ENCODE data around the gene DCAF6.
A peak's percentile ranks its signal among the peaks of the same experiment; 100 is the strongest.
"Not testable (repeated sequence)": the region's sequence is repeated elsewhere in the genome, so short reads cannot be mapped to it uniquely, and the experiment has no call there.

DCAF6 gene

GRCh38 chr1:167924102-167924501 is 12.4 kb upstream of the DCAF6 start:
- DNase-seq: no peak

- no peak for DNase-seq
Measured at GRCh38 chr1:167924543-167925231, 11.8 kb upstream of the DCAF6 start.

DNA sequence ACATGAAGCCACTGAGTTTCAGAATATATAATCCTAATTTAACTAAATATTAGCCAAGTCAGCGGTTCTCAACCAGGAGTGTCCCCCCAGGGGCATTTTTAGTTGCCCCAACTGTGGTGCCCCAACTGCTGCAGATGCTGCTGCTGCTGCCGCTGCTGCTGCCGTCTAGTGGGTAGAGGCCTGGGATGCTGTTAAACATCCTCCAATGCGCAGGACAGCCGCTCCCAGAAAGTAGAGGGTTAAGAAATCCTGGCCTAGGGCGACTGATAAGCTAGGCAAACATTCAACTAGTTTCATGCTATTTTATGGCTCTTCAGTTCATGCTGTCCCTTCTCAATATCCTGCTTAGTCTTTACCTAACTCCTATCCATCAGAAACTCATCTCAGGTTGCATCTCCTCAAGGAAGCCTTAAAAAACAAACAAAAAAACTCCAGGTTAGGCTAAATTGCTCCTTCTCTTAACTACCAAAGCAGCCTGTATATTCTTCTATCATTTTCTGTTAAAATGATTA is 9.9 kb upstream of the DCAF6 start:
- DNase-seq: no peak

DNA sequence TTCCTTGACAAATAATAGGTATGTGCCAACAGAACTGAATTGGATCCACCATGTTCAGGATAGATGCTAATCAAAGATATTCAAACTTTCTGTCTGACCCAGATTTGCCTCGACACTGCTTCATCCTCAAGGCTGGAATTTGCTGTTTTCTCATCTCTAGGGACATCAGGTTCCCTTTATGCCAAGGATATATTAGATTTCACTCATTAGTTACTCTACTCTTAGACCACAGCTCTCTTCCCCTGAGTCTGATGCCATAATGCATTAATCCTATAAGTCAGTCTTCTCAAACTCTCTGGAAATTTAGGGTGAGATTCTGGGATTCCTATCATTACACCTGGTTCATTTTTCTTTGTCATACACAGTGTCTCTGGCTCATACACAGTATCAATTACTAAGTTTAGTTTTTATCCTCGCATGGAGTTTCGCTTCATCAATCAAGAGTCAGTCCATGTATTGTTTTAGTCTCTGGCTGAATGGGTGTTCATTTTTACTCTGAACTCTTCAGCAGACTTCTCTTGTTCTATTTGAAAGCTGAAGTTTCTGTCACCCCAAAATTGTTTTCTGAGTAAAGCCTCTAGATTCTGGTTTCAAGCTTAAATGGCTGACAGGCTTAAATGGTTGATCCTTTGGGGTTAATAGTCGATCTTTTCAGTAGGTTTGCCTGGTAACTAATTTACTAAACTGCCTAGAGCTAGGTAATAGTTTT is 9.3 kb upstream of the DCAF6 start:
- DNase-seq: no peak

DNA sequence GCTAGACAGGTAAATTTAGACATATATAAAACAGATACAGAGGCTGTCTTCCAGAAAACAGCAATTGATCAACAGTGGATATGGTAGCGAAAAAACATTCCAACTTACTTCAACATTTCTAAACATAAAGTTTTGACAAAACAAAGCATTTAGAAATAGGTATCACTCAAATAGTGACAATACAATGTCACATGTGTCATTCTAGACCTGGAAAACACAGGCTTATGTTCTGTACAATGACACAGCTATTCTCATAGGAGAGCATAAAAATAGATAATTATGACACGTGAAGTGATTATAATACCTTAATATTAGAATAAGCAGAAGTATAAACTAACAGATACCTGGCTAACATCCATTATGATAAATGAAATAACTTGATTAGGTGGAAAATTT is 8.0 kb upstream of the DCAF6 start:
- DNase-seq: no peak

- DNase-seq: not testable (repeated sequence)
Measured at GRCh38 chr1:167928919-167929318, 7.6 kb upstream of the DCAF6 start.

DNA sequence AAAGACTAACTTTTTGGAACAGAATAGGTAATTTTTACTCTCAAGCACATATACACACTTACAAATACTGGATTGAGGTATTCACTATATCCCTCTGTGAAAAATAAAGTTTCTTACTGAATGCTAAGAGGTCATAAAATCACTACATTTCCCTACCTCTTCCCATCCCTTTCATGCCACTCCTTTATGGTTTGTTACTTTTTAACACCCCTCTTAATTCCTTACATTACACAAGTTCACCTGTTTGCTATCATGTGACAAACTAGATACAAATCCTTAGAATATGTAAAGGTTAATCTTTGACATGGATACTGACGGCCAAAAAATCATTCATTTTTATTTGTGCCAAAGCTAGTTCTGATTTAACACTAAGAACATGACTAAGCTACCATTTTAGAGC is 6.8 kb upstream of the DCAF6 start:
- no peak for DNase-seq

DNA sequence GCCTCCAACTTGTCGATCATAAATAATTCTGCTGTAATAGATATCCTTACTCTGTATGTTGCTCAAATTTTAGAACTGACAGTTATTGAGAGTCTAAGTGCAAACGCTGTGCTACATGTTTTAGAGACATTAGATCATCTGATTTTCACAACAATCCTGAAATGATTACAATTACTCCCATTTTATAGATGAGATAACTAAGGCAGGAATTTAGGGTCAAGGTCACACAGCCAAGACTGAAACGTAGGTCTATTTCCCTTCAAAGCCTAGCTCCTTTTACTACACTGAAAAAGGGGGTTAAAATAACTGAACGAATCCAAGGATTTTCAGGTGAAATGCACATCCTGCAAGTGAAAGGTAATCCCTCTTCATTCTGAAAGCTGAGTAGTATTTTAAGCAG is 2.7 kb upstream of the DCAF6 start:
- DNase-seq: no peak

DNA sequence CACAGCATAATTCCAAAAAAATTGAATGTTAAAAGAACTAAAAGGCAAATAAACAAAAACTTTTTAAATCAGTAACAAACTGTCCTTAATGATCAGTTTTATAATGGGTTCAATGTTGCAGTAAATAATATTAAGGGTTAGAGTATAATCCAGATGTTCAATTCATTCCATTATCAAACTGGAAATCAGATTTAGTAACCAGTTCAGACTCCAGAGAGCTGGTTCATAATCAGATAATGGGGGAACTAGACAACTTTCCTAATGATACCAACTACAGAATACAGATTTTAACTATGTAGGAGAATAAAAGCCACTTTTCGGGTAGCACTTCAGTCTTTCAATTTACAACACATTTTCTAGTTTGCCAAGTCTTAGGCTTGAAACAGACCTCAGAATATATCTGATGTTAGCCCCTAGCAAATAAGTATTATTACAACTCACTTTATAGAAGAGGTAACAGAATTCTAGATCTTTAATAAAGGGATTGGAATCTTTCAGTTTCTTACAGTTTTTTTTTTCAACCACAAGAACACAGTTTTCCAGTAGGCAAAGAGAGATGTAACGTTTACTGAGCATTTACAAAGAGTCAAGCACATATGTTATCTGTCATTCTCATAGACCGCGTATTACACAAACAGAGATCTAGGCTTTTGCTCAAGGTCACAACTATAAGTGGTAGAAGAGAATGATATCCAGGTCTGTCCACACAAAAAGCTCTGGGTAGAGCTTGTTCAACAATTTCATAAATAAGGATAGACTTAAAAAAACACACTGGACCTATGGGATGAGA is 1.9 kb upstream of the DCAF6 start:
- no peak for DNase-seq

DNA sequence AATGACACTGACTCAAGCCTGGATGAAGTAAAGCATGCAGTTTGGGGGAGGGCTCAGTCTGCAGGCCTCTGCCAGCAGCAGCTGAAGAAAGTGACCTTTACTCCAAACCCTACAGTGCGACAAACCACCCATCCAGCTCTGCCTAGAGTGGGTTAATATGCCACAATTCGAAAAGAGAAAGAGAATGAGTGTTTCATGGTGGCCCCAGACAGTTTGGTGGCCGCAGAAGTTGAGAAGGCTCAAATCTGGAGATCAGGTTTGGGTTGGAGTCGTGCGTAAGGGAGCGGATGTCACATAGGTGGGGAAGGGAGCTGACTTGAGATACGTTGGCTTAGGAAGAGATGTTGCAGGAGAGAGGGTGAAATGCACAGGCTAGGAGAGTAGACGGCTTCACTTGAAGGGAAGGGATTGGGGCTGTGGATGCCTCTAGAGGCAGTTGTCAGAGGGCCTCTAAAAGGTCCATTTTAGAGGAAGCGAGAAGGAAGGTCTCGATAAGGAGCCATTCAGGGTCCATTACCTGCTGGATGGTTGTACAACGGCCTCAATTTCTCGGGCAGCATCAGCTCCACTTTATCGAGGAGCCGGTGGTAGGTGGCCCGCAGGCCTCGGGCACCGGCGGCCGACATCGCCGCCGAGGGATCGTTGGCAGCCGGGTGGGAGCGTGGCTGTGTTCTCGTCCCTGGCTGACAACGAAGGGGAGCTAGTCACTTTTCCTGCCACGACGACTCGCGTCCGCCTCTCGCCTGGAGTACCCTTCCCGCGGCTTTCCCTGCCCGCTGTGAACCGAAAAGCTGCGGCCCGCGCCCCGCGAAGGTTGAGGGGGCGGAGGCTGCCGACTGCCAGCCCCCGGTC is 1.0 kb upstream of the DCAF6 start:
- DNase-seq: peak; percentile 25

GRCh38 chr1:167936930-167937708 is 636 bp downstream of the DCAF6 start, which contains the start of gene MPC2:
Gene MPC2 (minus strand): TSS chr1:167937072. CDS start chr1:167935841, 1,231 bp downstream.
- DNase-seq: peak; percentile 69

GRCh38 chr1:167937709-167938010 is 1.2 kb downstream of the DCAF6 start:
- no peak for DNase-seq

DNA sequence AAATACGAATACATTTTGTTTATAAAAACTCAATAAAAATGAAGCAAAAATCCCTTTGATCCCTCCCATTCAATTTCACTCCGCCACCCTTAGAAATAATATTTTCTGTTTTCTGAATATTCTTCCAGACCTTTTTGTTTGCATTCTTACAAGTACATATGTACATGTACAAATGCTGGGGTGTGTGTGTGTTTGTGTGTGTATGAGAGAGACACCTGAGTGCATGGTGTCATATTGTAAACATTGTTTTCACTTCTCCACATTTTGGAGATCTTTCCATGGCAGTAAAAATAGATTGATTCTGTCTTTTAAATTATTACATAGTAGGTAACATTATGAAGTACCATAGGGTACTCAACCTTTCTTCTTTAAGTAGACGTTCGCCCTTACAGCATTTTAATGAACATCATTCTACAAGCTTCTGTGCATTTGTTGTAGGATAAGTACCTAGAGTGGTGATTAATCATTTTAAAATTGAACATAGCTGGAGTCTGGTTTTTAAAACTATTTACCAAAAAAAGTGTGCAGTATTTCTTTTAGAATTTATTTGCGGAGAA is 1.7 kb downstream of the DCAF6 start:
- DNase-seq: no peak

DNA sequence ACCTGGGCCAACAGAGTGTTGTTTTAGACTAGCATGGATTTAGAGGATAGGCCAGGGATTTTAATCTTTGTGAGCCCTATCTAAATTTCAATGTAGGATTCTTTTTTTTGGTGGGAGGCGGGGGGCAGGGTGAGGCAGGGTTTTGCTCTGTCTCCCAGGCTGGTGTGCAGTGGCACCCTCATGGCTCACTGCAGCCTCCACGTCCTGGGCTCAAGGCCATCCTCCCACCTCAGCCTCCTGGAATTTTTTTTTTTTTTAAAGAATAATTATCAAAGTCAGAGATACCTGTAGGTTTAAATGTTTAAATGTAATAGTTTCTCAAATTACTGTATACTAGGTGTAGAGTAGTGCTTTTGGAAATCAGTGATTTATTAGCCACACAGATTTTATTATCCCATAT is 3.8 kb downstream of the DCAF6 start:
- DNase-seq: no peak

DNA sequence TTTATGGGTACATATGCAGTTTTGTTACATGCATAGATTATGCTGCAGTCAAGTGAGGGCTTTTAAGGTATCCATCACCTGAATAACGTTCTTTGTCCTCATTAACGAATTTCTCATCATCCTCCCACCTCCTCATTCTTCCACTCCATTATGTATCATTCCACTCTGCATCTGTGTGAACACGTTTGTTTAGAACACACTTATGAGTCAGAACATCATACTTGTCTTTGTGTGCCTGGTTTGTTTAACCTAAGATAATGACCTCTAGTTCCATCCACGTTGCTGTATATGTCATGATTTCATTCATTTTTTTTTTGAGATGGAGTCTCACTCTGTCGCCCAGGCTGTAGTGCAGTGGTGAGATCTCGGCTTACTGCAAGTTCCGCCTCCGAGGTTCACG is 7.1 kb downstream of the DCAF6 start:
- no peak for DNase-seq

DNA sequence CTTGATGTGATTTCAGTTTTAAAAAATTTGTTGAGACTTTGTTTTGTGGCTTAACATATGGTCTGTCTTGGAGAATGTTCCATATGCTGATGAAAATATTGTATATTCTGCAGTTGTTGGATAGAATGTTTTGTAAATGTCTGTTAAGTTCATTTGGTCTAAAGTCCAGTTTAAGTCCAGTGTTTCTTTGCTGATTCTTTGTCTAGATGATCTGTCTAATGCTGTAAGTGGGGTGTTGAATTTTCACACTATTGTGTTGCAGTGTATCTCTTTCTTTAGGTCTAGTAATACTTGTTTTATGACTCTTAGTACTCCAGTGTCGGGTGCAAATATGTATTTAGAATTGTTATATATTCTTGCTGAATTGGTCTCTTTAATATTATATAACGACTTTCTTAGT is 11.2 kb downstream of the DCAF6 start:
- no peak for DNase-seq

- DNase-seq: no peak
Measured at GRCh38 chr1:167949785-167950184, 13.3 kb downstream of the DCAF6 start.

- DNase-seq: no peak
Measured at GRCh38 chr1:167950569-167950968, 14.1 kb downstream of the DCAF6 start.

DNA sequence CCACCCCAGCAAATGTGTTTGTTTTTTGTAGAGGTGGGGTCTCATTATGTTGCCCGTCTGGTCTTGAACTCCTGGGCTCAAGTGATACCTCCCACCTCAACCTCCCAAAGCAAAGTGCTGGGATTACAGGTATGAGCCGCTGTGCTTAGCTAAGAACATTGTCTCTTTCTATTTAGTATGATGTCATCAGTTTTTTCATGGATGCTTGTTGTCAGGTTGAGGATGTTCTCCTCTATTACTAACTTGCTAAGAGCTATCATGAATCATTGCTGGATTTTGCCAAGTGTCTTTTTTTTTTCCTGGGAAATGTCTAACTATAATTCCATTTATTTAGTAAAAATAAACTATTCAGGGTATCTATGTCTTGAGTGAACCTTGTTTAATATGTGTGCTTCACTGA is 19.4 kb downstream of the DCAF6 start:
- no peak for DNase-seq

DNA sequence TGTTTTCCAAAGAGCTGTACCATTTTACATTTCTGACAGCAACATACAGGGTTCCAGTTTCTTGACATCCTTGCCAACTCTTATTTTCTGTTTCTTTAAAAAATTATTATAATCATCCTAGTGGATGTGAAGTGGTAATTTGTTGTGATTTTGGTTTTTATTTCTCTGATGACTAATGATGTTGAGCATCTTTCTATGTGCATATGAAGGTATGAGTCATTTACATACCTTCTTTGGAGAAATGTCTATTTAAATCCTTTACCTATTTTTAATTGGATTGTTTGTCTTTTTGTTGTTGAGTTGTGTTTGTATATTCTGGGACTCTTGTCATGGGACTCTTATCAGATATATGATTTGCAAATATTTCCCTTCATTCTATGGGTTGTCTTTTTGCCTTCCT is 21.2 kb downstream of the DCAF6 start:
- no peak for DNase-seq

DNA sequence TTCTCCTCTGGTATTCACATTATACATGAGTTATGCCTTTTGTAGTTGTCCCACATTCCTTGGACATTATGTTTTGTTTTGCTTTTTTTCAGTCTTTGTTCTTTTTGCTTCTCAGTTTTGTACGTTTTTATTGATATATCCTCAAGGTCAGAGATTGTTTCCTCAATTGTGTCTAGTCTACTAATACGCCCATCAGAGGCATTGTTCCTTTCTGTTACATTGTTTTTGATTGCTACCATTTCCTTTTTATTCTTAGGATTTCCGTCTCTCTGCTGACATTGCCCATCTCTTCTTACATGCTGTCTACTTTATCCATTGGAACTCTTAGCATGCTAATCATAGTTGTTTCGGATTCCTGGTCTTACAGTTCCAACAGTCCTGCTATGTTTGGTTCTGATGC is 28.2 kb downstream of the DCAF6 start:
- DNase-seq: no peak

DNA sequence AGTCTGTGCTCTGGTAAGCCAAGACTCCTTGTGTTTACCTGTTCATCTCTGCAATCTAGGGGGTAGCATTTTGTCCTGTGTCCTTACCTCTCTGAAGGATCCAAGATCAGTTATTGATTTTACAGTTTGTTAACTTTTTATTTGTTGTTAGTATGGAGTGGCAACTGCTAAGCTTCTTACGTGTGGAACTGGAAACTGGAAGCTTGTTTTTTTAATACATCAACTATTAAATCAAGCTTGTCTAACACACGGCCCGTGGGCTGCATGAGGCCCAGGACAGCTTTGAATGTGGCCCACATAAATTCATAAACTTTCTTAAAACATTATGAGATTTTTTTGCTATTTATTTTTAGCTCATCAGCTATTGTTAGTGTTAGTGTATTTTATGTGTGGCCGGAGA is 29.6 kb downstream of the DCAF6 start:
- DNase-seq: no peak
